Panc1 (cell line): ENCODE measurements around the gene SEPTIN5. TPM values are rescaled to one million over a fixed set of nuclear protein-coding genes. Genes with fewer than 3 reads are reported as not detected.

Source experiments
- ATAC-seq: fragments of 200-7000 bp; cut with Tn5 transposase; 2 replicates; pipeline ENCODE4 v1.9.1; 2020; ENCODE audit warnings: mild to moderate bottlenecking, moderate library complexity
- BruUV-seq: library from RNA; stranded (reverse); fragments of 400-500 nt; replicated peaks from 2 replicates; lab custom pipeline; 2021; lab: Mats Ljungman, UMichigan
- CTCF ChIA-PET: fragments of 300-600 bp; sonication (Branson Sonifier 250); formaldehyde crosslinking; loops from one replicate; lab custom pipeline; 2022; ENCODE audit warnings: antibody characterized with exemption; lab: Charles Lee
- POLR2A ChIA-PET: fragments of 300-600 bp; sonication (Branson Sonifier 250); formaldehyde crosslinking; loops from one replicate; lab custom pipeline; 2022; ENCODE audit warnings: antibody characterized with exemption; lab: Charles Lee
- DNase-seq: peaks from one replicate; pipeline ENCODE4 v3.0.0-alpha.2; 2010; ENCODE audit warnings: low read depth, low spot score
- H3K27ac ChIP-seq: 2 replicates; pipeline ENCODE4 v1.5.1; 2011; ENCODE audit warnings: mild to moderate bottlenecking, low read length, inconsistent platforms
- H3K27me3 ChIP-seq: fragments of 200-500 bp; sonication (Bioruptor generic); 2 replicates; pipeline ENCODE4 v1.6.0; 2014; ENCODE audit warnings: low read length, inconsistent platforms; ENCODE audit not compliant: control insufficient read depth, insufficient read depth
- H3K36me3 ChIP-seq: fragments of 200-500 bp; sonication (Bioruptor generic); 2 replicates; pipeline ENCODE4 v1.5.1; 2014; ENCODE audit warnings: inconsistent platforms, mild to moderate bottlenecking, low read length, moderate library complexity; ENCODE audit not compliant: control insufficient read depth, insufficient read depth
- H3K4me1 ChIP-seq: 2 replicates; pipeline ENCODE4 v1.5.1; 2011; ENCODE audit warnings: inconsistent platforms, mild to moderate bottlenecking, low read length, moderate library complexity; ENCODE audit not compliant: control insufficient read depth, insufficient read depth
- H3K4me3 ChIP-seq, 2 experiments: 2 replicates each; pipeline ENCODE4 v1.5.1; 2011 to 2012; ENCODE audit warnings: low read depth in 2 of 2, low read length in 2 of 2, mild to moderate bottlenecking in 2 of 2, inconsistent platforms in 1 of 2, moderate library complexity in 1 of 2
- H3K9me3 ChIP-seq: fragments of 200-500 bp; sonication (Bioruptor generic); 2 replicates; pipeline ENCODE4 v1.5.1; 2014; ENCODE audit warnings: low read depth, mild to moderate bottlenecking, inconsistent platforms, low read length, moderate library complexity; ENCODE audit not compliant: control insufficient read depth, insufficient read depth
- POLR2AphosphoS5 ChIP-seq: IDR thresholded peaks from 2 replicates; pipeline ENCODE4 v1.6.1; 2012; ENCODE audit warnings: mild to moderate bottlenecking, low read depth, low read length, moderate library complexity
- SIN3A ChIP-seq: IDR thresholded peaks from 2 replicates; pipeline ENCODE4 v1.6.1; 2012; ENCODE audit warnings: low read depth, mild to moderate bottlenecking, low read length, moderate library complexity, borderline replicate concordance; ENCODE audit not compliant: insufficient read depth
- TCF7L2 ChIP-seq: IDR thresholded peaks from 2 replicates; pipeline ENCODE4 v1.6.1; 2011; ENCODE audit warnings: mild to moderate bottlenecking, low read depth, low read length, inconsistent platforms
- in situ Hi-C: cut with HindIII; loops from 2 replicates; pipeline ENCODE4 v1.10.0; 2016; ENCODE audit warnings: low sequenced_read_pairs, low pct_unique_long_range_greater_than_20kb
- intact Hi-C: fragments of 100-400 bp; cut with micrococcal nuclease; formaldehyde crosslinking; loops from one replicate; pipeline ENCODE4 v1.10.0; 2022; ENCODE audit not compliant: unreplicated experiment
- total RNA-seq: library from RNA; stranded (reverse); gene quantifications from one replicate; pipeline ENCODE4 v1.2.1, GENCODE V29; 2021; ENCODE audit not compliant: unreplicated experiment
- TF ChIP-seq, protein P1 (sequence below): fragments of 450-650 bp; IDR thresholded peaks from 2 replicates; pipeline ENCODE4 v1.5.1; 2017; ENCODE audit warnings: mild to moderate bottlenecking
- TF ChIP-seq, protein P2 (sequence below), 2 experiments: IDR thresholded peaks; 2 replicates each; pipeline ENCODE4 v1.6.1; 2011 to 2012; ENCODE audit warnings: low read depth in 2 of 2, control low read depth in 1 of 2, low read length in 1 of 2, mild to moderate bottlenecking in 1 of 2, moderate library complexity in 1 of 2; ENCODE audit not compliant: insufficient read depth in 1 of 2

The SEPTIN5 gene
- total RNA-seq, 1 experiment from 2014 or later, result 17.2 TPM

DNA sequence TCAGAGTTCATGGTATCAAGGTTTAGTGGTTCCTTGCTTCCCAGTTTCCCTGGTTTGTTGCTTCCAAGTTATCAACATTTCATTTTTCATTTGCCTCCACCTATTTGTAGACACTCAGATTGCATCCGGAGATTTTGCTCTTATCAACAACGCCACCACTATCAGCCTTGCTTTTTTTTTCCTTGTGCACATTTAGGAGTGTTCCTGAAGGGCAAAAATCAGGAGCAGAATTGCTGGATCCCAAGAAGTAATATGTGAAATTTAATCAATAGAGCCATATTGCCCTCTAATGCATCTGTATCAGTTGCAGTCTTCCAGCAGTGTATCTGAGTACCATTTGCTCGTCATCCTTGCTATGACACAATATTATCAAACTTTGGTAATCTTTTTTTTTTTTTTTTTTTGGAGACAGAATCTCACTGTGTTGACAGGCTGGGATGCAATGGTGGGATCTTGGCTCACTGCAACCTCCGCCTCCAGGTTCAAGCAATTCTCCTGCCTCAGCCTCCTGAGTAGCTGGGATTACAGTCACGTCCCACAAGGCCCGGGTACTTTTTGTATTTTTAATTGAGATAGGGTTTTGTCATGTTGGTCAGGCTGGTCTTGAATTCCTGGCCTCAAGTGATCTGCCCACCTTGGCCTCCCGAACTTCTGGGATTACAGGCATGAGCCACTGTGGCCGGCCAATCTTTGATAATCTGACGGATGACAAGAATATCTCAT is 42.1 kb upstream of the SEPTIN5 start:
- Histone ChIP-seq H3K4me1 (no peaks in the 10 kb centered on the region), H3K27ac (no peak overlapping the region), H3K4me3 (no peak overlapping the region), H3K36me3 (no peaks in the 10 kb centered on the region), H3K9me3 (no peaks in the 10 kb centered on the region), H3K27me3 (no peaks in the 10 kb centered on the region)
- in situ Hi-C loops (no loop called here), intact Hi-C loops (no loop called here)
- no peak for ATAC-seq
- no TSS peak for BruUV-seq
- ChIA-PET POLR2A (no interaction called here), CTCF (no interaction called here)
- DNase-seq, result no peak
- TF ChIP-seq, protein P1, sequence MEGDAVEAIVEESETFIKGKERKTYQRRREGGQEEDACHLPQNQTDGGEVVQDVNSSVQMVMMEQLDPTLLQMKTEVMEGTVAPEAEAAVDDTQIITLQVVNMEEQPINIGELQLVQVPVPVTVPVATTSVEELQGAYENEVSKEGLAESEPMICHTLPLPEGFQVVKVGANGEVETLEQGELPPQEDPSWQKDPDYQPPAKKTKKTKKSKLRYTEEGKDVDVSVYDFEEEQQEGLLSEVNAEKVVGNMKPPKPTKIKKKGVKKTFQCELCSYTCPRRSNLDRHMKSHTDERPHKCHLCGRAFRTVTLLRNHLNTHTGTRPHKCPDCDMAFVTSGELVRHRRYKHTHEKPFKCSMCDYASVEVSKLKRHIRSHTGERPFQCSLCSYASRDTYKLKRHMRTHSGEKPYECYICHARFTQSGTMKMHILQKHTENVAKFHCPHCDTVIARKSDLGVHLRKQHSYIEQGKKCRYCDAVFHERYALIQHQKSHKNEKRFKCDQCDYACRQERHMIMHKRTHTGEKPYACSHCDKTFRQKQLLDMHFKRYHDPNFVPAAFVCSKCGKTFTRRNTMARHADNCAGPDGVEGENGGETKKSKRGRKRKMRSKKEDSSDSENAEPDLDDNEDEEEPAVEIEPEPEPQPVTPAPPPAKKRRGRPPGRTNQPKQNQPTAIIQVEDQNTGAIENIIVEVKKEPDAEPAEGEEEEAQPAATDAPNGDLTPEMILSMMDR, result no peak
- no peak for TF ChIP-seq POLR2AphosphoS5
- TF ChIP-seq, protein P2, sequence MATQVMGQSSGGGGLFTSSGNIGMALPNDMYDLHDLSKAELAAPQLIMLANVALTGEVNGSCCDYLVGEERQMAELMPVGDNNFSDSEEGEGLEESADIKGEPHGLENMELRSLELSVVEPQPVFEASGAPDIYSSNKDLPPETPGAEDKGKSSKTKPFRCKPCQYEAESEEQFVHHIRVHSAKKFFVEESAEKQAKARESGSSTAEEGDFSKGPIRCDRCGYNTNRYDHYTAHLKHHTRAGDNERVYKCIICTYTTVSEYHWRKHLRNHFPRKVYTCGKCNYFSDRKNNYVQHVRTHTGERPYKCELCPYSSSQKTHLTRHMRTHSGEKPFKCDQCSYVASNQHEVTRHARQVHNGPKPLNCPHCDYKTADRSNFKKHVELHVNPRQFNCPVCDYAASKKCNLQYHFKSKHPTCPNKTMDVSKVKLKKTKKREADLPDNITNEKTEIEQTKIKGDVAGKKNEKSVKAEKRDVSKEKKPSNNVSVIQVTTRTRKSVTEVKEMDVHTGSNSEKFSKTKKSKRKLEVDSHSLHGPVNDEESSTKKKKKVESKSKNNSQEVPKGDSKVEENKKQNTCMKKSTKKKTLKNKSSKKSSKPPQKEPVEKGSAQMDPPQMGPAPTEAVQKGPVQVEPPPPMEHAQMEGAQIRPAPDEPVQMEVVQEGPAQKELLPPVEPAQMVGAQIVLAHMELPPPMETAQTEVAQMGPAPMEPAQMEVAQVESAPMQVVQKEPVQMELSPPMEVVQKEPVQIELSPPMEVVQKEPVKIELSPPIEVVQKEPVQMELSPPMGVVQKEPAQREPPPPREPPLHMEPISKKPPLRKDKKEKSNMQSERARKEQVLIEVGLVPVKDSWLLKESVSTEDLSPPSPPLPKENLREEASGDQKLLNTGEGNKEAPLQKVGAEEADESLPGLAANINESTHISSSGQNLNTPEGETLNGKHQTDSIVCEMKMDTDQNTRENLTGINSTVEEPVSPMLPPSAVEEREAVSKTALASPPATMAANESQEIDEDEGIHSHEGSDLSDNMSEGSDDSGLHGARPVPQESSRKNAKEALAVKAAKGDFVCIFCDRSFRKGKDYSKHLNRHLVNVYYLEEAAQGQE (IDR thresholded peaks at IDR 0.05; ENCODE audit: insufficient read depth in 1 of 2, low read depth in 2 of 2, low read length in 1 of 2), result no peak
- TF ChIP-seq TCF7L2, result no peak
- TF ChIP-seq SIN3A, result no peak

DNA sequence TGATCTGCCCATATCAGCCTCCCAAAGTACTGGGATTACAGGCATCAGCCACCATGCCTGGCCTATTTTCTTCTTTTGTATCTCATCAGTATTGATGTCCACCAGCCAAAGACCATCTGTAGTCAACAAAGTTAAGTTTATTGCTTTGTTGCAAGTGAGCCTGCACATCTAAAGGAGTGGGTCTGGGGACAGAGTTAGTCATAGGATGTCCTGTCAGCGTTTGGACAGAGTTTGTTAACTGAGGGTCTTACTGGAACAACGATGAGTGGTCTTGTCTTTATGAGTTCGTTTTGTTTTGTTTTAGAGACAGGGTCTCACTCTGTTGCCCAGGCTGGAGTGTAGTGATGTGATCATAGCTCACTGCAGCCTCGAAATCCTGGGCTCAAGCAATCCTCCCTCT is 40.6 kb upstream of the SEPTIN5 start:
- POLR2A ChIA-PET, result no interaction called here
- ATAC-seq, result no peak
- CTCF ChIA-PET, result interaction anchor here (0.9 kb wide), 1 partner anchor 16 kb away, joined by 3 read pairs; no protein-coding TSS in a partner anchor

More for the DNA sequence above, 40.6 kb upstream of the SEPTIN5 start:
- Histone ChIP-seq H3K36me3 (no peaks in the 10 kb centered on the region), H3K27me3 (no peaks in the 10 kb centered on the region), H3K4me1 (no peaks in the 10 kb centered on the region), H3K9me3 (no peaks in the 10 kb centered on the region), H3K27ac (no peak overlapping the region), H3K4me3 (no peak overlapping the region)
- TF ChIP-seq, protein P2 (IDR thresholded peaks at IDR 0.05; ENCODE audit: insufficient read depth in 1 of 2, low read depth in 2 of 2, low read length in 1 of 2), result no peak
- no peak for TF ChIP-seq POLR2AphosphoS5
- TF ChIP-seq SIN3A, result no peak
- TF ChIP-seq, protein P1, result no peak
- no peak for TF ChIP-seq TCF7L2
- no peak for DNase-seq
- BruUV-seq, result no TSS peak
- intact Hi-C loops, result no loop called here
- in situ Hi-C loops, result no loop called here
